Effector memory CD4-positive, alpha-beta T cell (primary cell): ENCODE results near the gene GAK.
"Not testable (repeated sequence)": the region's sequence is repeated elsewhere in the genome, so short reads cannot be mapped to it uniquely, and the experiment has no call there.

ENCODE experiments used
- DNase-seq, 3 donors: peaks; one replicate each; pipeline ENCODE4 v3.0.0-alpha.2; 2020
- H3K27ac ChIP-seq: 2 replicates; pipeline ENCODE4 v1.7.0; 2013; ENCODE audit warnings: mild to moderate bottlenecking, low read length, moderate library complexity; ENCODE audit not compliant: insufficient read depth, poor library complexity, severe bottlenecking
- H3K27me3 ChIP-seq: replicated peaks from 2 replicates; pipeline ENCODE4 v1.7.0; 2013; ENCODE audit warnings: mild to moderate bottlenecking, low read length; ENCODE audit not compliant: insufficient read depth, control insufficient read depth, poor library complexity, severe bottlenecking
- H3K36me3 ChIP-seq: 2 replicates; pipeline ENCODE4 v1.7.0; 2013; ENCODE audit warnings: mild to moderate bottlenecking, low read length, moderate library complexity; ENCODE audit not compliant: control insufficient read depth, insufficient read depth
- H3K4me1 ChIP-seq: 2 replicates; pipeline ENCODE4 v1.7.0; 2013; ENCODE audit warnings: low read length, mild to moderate bottlenecking; ENCODE audit not compliant: control insufficient read depth, insufficient read depth, poor library complexity, severe bottlenecking
- H3K4me3 ChIP-seq: 2 replicates; pipeline ENCODE4 v1.7.0; 2013; ENCODE audit warnings: low read length, low read depth, mild to moderate bottlenecking; ENCODE audit not compliant: insufficient read depth, poor library complexity, severe bottlenecking
- H3K9me3 ChIP-seq: 2 replicates; pipeline ENCODE4 v1.7.0; 2013; ENCODE audit warnings: mild to moderate bottlenecking, low read length, moderate library complexity; ENCODE audit not compliant: control insufficient read depth

Gene GAK

DNA sequence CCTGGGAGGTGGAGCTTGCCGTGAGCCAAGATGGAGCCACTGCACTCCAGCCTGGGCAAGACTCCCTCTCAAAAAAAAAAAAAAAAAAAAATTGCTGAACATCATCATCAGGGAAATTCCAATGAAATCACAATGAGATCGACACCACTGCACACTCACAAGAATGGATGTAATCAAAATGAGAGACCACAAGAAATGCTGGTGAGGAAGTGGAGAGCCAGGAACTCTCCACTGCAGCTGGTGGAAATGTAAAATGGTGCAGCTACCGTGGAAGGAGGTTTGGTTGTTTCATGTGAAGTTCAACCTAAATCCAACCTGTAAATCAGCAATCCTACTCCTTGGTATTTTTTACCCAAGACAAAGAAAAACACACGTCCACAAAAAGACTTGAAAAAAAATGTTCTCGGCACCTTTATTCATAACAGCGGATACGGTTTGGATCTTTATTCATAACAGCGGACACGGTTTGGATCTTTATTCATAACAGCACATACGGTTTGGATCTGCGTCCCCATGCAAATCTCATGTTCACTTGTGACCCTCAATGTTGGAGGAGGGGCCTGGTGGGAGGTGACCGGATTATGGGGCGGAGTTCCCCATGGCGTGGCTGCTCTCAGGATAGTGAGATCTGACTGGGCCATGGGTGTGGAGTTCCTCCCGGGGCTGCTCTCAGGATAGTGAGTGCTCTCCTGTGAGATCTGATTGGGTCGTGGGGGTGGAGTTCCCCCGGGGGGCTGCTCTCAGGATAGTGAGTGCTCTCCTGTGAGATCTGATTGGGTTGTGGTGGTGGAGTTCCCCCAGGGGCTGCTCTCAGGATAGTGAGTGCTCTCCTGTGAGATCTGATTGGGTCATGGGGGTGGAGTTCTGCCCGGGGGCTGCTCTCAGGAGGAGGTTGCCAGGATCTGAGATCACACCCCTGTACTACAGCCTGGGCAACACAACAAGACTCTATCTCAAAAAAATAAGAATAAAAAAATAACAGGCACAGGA is 7.7 kb downstream of the GAK start:
- Histone ChIP-seq H3K9me3 (no peaks in the 10 kb centered on the region), H3K4me3 (no peak overlapping the region), H3K27me3 (no peaks in the 10 kb centered on the region), H3K36me3 (no peaks in the 10 kb centered on the region), H3K4me1 (peaks cover 10% of the 10 kb centered on the region), H3K27ac (peak overlapping the region; percentile 37)
- peak in 2 of 3 donors; percentile 9 to 23 for DNase-seq

DNA sequence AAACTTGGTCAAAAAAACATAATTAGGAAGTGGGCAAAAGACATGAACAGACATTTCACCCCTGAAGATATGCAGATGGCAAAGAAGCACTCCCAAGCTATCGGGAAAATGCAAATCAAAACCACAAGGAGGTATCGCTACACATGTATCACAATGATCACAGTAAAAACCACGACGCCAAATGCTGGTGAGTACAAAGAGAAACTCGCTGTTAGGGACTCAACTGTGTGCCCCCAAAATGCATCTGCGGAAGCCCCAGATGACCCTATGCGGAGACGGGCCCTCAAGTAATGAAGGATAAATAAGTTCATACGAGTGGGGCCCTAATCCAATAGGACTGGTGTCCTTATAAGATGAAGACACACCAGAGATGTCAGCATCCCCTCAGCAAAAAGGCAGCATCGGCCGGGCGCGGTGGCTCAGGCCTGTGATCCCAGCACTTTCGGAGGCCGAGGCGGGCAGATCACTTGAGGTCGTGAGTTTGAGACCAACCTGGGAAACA is 10.2 kb downstream of the GAK start:
- H3K9me3 ChIP-seq = no peaks in the 10 kb centered on the region
- H3K4me1 ChIP-seq = peaks cover 5% of the 10 kb centered on the region
- no peaks in the 10 kb centered on the region for H3K36me3 ChIP-seq
- no peak overlapping the region for H3K27ac ChIP-seq
- no peaks in the 10 kb centered on the region for H3K27me3 ChIP-seq
- DNase-seq = no peak
- no peak overlapping the region for H3K4me3 ChIP-seq

DNA sequence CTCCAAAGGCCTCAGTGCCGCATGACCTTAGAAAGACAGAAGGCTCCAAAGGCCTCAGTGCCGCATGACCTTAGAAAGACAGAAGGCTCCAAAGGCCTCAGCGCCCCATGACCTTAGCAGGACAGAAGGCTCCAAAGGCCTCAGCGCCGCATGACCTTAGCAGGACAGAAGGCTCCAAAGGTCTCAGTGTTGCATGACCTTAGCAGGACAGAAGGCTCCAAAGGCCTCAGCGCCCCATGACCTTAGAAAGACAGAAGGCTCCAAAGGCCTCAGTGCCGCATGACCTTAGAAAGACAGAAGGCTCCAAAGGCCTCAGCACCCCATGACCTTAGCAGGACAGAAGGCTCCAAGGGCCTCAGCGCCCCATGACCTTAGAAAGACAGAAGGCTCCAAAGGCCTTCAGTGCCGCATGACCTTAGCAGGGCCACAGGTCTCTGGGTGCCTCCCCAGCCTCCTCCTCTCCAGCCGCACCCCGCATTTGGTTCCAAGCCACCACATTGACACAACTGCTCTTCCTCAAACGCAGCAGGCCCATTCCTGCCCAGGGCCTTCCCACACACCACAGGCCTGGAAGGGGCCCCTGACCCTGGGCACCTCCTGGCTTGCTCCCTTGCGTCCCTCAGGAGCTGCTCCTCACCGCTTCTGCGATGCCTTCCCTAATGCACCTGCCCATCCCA is 13.0 kb downstream of the GAK start:
- DNase-seq = not testable (repeated sequence)

DNA sequence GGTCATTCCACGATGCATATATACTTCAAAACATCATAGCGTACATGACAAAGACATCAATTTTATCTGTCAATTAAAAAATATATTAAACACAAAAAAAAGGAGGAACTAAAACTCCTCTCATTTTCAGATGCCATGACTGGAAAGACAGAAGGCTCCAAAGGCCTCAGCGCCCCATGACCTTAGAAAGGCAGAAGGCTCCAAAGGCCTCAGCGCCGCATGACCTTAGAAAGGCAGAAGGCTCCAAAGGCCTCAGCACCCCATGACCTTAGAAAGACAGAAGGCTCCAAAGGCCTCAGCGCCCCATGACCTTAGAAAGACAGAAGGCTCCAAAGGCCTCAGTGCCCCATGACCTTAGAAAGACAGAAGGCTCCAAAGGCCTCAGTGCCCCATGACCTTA is 13.5 kb downstream of the GAK start:
- not testable (repeated sequence) for H3K9me3 ChIP-seq, H3K36me3 ChIP-seq, H3K27me3 ChIP-seq, H3K4me3 ChIP-seq, H3K4me1 ChIP-seq, DNase-seq, H3K27ac ChIP-seq

More for the DNA sequence above, 13.0 kb downstream of the GAK start:
- not testable (repeated sequence) for H3K27me3 ChIP-seq, H3K27ac ChIP-seq, H3K4me1 ChIP-seq, H3K4me3 ChIP-seq, H3K9me3 ChIP-seq, H3K36me3 ChIP-seq

DNA sequence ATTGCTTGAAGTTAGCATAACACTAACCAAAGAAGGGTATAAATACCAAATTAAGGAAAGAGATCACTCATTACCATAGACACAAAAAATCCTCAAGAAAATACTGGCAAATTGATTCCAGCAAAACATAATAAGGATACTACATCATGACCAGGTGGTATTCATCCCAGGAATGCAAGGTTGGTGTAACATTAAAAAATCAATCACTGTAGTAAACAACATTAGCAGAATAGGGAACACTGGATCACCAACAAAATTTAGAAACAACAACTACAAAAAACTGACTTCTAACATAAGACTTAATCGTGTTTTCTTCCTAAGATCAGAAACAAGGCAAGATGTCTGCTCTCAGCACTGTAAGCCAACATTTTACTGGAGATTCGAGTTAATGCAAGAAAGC is 14.1 kb downstream of the GAK start:
- no peak overlapping the region for H3K4me3 ChIP-seq
- DNase-seq = no peak
- peaks cover 6% of the 10 kb centered on the region for H3K4me1 ChIP-seq
- no peaks in the 10 kb centered on the region for H3K27me3 ChIP-seq
- H3K36me3 ChIP-seq = peaks cover 6% of the 10 kb centered on the region
- H3K27ac ChIP-seq = no peak overlapping the region
- no peaks in the 10 kb centered on the region for H3K9me3 ChIP-seq

DNA sequence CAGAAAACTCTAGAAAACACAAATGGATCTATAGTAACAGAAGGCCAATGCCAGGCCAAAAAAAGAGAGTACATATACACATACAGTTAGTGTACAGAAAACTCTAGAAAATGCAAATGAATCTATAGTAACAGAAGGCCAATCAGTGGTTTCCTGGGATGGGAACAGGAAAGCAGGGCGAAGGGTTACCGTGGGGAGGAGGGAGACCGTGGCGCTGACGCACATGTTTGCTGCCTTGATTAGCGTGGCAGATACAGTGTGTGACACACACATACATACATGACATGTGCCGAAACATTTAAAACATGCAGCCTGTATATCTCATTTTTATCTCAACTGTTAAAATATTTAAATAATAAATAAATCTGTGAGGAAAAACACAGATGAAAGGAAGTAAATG is 14.7 kb downstream of the GAK start:
- DNase-seq = no peak
- H3K4me1 ChIP-seq = peaks cover 6% of the 10 kb centered on the region
- no peak overlapping the region for H3K4me3 ChIP-seq
- no peak overlapping the region for H3K27ac ChIP-seq
- no peaks in the 10 kb centered on the region for H3K9me3 ChIP-seq
- H3K36me3 ChIP-seq = peaks cover 11% of the 10 kb centered on the region
- H3K27me3 ChIP-seq = no peaks in the 10 kb centered on the region

DNA sequence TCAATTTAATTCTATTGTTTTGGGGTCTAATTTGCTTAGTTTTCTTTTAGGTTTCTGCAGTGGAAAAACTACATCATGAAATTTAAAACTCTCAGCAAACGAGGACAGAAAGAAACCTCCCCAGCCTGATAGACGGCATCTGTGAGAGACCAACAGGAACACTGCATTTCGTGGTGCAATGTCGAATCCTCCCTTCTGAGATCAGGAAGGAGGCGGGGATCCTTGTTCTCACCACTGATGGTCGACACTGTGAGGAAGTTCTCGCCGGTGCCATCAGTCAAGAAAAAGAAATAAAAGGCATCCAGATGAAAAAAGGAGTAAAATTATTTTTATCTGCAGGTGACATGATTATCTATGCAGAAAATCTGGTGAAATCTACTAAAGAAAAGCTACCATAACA is 16.5 kb downstream of the GAK start:
- no peaks in the 10 kb centered on the region for H3K27me3 ChIP-seq
- H3K4me3 ChIP-seq = no peak overlapping the region
- H3K36me3 ChIP-seq = peaks cover 30% of the 10 kb centered on the region
- no peaks in the 10 kb centered on the region for H3K9me3 ChIP-seq
- DNase-seq = no peak
- H3K27ac ChIP-seq = no peak overlapping the region
- peaks cover 6% of the 10 kb centered on the region for H3K4me1 ChIP-seq

DNA sequence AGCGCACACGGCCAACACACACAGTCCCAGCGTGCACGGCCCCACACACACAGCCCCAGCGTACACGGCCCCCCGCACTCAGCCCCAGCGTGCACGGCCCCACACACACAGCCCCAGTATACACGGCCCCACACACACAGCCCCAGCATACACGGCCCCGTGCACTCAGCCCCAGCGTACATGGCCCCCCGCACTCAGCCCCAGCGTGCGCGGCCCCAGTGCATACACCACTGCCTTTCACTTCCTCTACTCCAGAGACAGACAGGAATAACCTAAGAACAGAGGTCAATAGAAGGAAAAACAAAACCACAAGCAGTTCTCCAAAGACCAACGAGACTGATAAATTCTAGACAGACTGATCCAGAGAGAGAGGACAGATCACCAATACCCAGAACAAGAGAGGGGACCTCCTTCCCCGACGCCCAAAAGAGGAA is 17.1 kb downstream of the GAK start:
- H3K9me3 ChIP-seq = no peaks in the 10 kb centered on the region
- H3K27me3 ChIP-seq = no peaks in the 10 kb centered on the region
- DNase-seq = no peak
- H3K4me1 ChIP-seq = peaks cover 6% of the 10 kb centered on the region
- no peak overlapping the region for H3K27ac ChIP-seq
- peaks cover 33% of the 10 kb centered on the region for H3K36me3 ChIP-seq
- no peak overlapping the region for H3K4me3 ChIP-seq

DNA sequence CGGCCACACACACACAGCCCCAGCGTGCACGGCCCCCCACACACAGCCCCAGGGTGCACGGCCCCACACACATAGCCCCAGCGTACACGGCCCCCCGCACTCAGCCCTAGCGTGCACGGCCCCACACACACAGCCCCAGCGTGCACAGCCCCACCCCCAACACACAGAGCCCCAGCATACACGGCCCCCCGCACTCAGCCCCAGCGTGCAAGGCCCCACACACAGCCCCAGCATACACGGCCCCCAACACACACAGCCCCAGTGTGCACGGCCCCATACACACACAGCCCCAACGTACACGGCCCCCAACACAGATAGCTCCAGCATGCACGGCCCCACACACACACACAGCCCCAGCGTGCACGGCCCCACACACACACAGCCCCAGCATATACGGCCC is 17.6 kb downstream of the GAK start:
- Histone ChIP-seq H3K27ac (no peak overlapping the region), H3K4me3 (no peak overlapping the region), H3K36me3 (peaks cover 38% of the 10 kb centered on the region), H3K9me3 (no peaks in the 10 kb centered on the region), H3K27me3 (no peaks in the 10 kb centered on the region), H3K4me1 (peaks cover 6% of the 10 kb centered on the region)
- DNase-seq = no peak

DNA sequence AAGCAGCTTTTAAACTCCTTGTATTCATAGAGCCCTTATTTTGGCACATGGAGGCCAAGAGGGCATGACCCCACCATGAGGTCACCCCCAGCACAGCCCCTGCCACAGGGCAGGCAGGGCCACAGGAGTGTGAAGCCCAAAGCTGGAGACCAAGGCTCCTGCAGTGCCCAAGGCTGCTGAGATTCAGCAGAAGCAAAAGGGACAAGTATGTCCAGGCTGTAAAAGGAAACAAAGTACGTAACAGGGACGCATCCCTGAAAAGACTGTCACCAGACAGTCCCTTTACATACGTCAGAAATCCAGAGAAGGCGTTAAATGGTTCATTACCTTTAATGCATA is 18.9 kb downstream of the GAK start:
- Histone ChIP-seq H3K4me1 (peaks cover 6% of the 10 kb centered on the region), H3K27me3 (no peaks in the 10 kb centered on the region), H3K27ac (no peak overlapping the region), H3K9me3 (no peaks in the 10 kb centered on the region), H3K4me3 (no peak overlapping the region), H3K36me3 (peaks cover 42% of the 10 kb centered on the region)
- DNase-seq = no peak
